ENCODE results near the gene PTDSS2.

PTDSS2 gene

GRCh38 chr11:529728-530411 lies 79.8 kb downstream of the PTDSS2 start:
- H3K4me2 ChIP-seq (ENCODE audit: low read depth, low read length), result no peak overlapping the region
- no peaks in the 10 kb centered on the region for H3K27me3 ChIP-seq (replicated peaks; ENCODE audit: insufficient read depth, low read length)
- no peaks in the 10 kb centered on the region for H3K9me2 ChIP-seq (replicated peaks; ENCODE audit: insufficient read depth, low read length)
- H3K79me2 ChIP-seq (ENCODE audit: low read length), result peaks cover 16% of the 10 kb centered on the region
- H2AFZ ChIP-seq (ENCODE audit: low read length), result no peak overlapping the region
- no peaks in the 10 kb centered on the region for H4K20me1 ChIP-seq (ENCODE audit: insufficient read depth, low read length)
- no peaks in the 10 kb centered on the region for H3K36me3 ChIP-seq (replicated peaks; ENCODE audit: insufficient read depth, low read length)
- H3K9ac ChIP-seq (ENCODE audit: low read length), result no peak overlapping the region
- H3F3A ChIP-seq (ENCODE audit: insufficient read depth, low read length), result peaks cover 3% of the 10 kb centered on the region; the same call in 1 of the 2 replicates
- H3K4me1 ChIP-seq (ENCODE audit: low read length), result peaks cover 3% of the 10 kb centered on the region; the same call in 1 of the 2 replicates
- H3K27ac ChIP-seq (ENCODE audit: low read length), result no peak overlapping the region
- no peak for DNase-seq
- no peak for TF ChIP-seq CTCF (IDR thresholded peaks at IDR 0.05; ENCODE audit: low read length)
- TF ChIP-seq EZH2 (optimal IDR thresholded peaks at IDR 0.05; ENCODE audit: low read depth, low read length), result no peak
- no peak for TF ChIP-seq EZH2phosphoT487 (IDR thresholded peaks at IDR 0.05; ENCODE audit: low read length)
- no peak overlapping the region for H3K4me3 ChIP-seq (ENCODE audit: low read length)
- H3K9me3 ChIP-seq (replicated peaks; ENCODE audit: insufficient read depth, low read length), result no peaks in the 10 kb centered on the region

GRCh38 chr11:530960-531831 lies 81.1 kb downstream of the PTDSS2 start:
- H3K4me1 ChIP-seq (ENCODE audit: low read length), result peaks cover 3% of the 10 kb centered on the region; the same call in 1 of the 2 replicates

GRCh38 chr11:531919-532526 lies 81.9 kb downstream of the PTDSS2 start:
- no peak overlapping the region for H3K27ac ChIP-seq (ENCODE audit: low read length)
- no peaks in the 10 kb centered on the region for H3K9me3 ChIP-seq (replicated peaks; ENCODE audit: insufficient read depth, low read length)
- no peaks in the 10 kb centered on the region for H3K36me3 ChIP-seq (replicated peaks; ENCODE audit: insufficient read depth, low read length)
- no peaks in the 10 kb centered on the region for H4K20me1 ChIP-seq (ENCODE audit: insufficient read depth, low read length)
- H2AFZ ChIP-seq (ENCODE audit: low read length), result no peak overlapping the region
- TF ChIP-seq EZH2 (optimal IDR thresholded peaks at IDR 0.05; ENCODE audit: low read depth, low read length) (no peak), CTCF (IDR thresholded peaks at IDR 0.05; ENCODE audit: low read length) (no peak), EZH2phosphoT487 (IDR thresholded peaks at IDR 0.05; ENCODE audit: low read length) (no peak)
- H3K79me2 ChIP-seq (ENCODE audit: low read length), result peaks cover 18% of the 10 kb centered on the region
- no peak overlapping the region for H3K4me3 ChIP-seq (ENCODE audit: low read length)
- peaks cover 9% of the 10 kb centered on the region for H3K4me1 ChIP-seq (ENCODE audit: low read length)
- H3K9ac ChIP-seq (ENCODE audit: low read length), result no peak overlapping the region
- no peak for DNase-seq
- peaks cover 15% of the 10 kb centered on the region for H3F3A ChIP-seq (ENCODE audit: insufficient read depth, low read length)
- H3K9me2 ChIP-seq (replicated peaks; ENCODE audit: insufficient read depth, low read length), result no peaks in the 10 kb centered on the region
- no peaks in the 10 kb centered on the region for H3K27me3 ChIP-seq (replicated peaks; ENCODE audit: insufficient read depth, low read length)
- H3K4me2 ChIP-seq (ENCODE audit: low read depth, low read length), result no peak overlapping the region

More at GRCh38 chr11:530960-531831, 81.1 kb downstream of the PTDSS2 start:
- no peak for DNase-seq
- Histone ChIP-seq H4K20me1 (ENCODE audit: insufficient read depth, low read length) (no peaks in the 10 kb centered on the region), H2AFZ (ENCODE audit: low read length) (no peak overlapping the region), H3K9ac (ENCODE audit: low read length) (no peak overlapping the region), H3K36me3 (replicated peaks; ENCODE audit: insufficient read depth, low read length) (no peaks in the 10 kb centered on the region), H3K4me3 (ENCODE audit: low read length) (no peak overlapping the region), H3K27me3 (replicated peaks; ENCODE audit: insufficient read depth, low read length) (no peaks in the 10 kb centered on the region), H3K27ac (ENCODE audit: low read length) (no peak overlapping the region), H3F3A (ENCODE audit: insufficient read depth, low read length) (peaks cover 7% of the 10 kb centered on the region), H3K9me2 (replicated peaks; ENCODE audit: insufficient read depth, low read length) (no peaks in the 10 kb centered on the region), H3K79me2 (ENCODE audit: low read length) (peaks cover 18% of the 10 kb centered on the region), H3K9me3 (replicated peaks; ENCODE audit: insufficient read depth, low read length) (no peaks in the 10 kb centered on the region), H3K4me2 (ENCODE audit: low read depth, low read length) (no peak overlapping the region)
- TF ChIP-seq EZH2 (optimal IDR thresholded peaks at IDR 0.05; ENCODE audit: low read depth, low read length), result no peak
- TF ChIP-seq EZH2phosphoT487 (IDR thresholded peaks at IDR 0.05; ENCODE audit: low read length), result no peak
- no peak for TF ChIP-seq CTCF (IDR thresholded peaks at IDR 0.05; ENCODE audit: low read length)
